HG03575 (cell line): ENCODE measurements around the gene OSBPL6.
A peak's percentile ranks its signal among the peaks of the same experiment; 100 is the strongest.

Experiments
- ATAC-seq: cut with Tn5 transposase; IDR thresholded peaks from one replicate; pipeline ENCODE4 v1.9.1; 2021; ENCODE audit not compliant: unreplicated experiment, insufficient number of reproducible peaks, low FRiP score; ENCODE audit errors: extremely low read depth

The OSBPL6 gene

GRCh38 chr2:178265851-178266250, 71.5 kb downstream of the OSBPL6 start:
- ATAC-seq, result no peak

- ATAC-seq, result no peak
Measured at GRCh38 chr2:178266445-178266844, 72.1 kb downstream of the OSBPL6 start.

GRCh38 chr2:178267660-178268059, 73.3 kb downstream of the OSBPL6 start:
- no peak for ATAC-seq

- ATAC-seq, result no peak
Measured at GRCh38 chr2:178268435-178268834, 74.1 kb downstream of the OSBPL6 start.

- ATAC-seq, result no peak
Measured at GRCh38 chr2:178269438-178270224, 75.3 kb downstream of the OSBPL6 start.

- ATAC-seq, result no peak
Measured at GRCh38 chr2:178270338-178270737, 76.0 kb downstream of the OSBPL6 start.

- ATAC-seq, result no peak
Measured at GRCh38 chr2:178271094-178271493, 76.8 kb downstream of the OSBPL6 start.

- ATAC-seq, result no peak
Measured at GRCh38 chr2:178271629-178272333, 77.5 kb downstream of the OSBPL6 start.

- no peak for ATAC-seq
Measured at GRCh38 chr2:178273787-178274360, 79.6 kb downstream of the OSBPL6 start.

- no peak for ATAC-seq
Measured at GRCh38 chr2:178275600-178275999, 81.3 kb downstream of the OSBPL6 start.

GRCh38 chr2:178277741-178278197, 83.5 kb downstream of the OSBPL6 start:
- ATAC-seq, result no peak

GRCh38 chr2:178279142-178279541, 84.8 kb downstream of the OSBPL6 start:
- no peak for ATAC-seq

GRCh38 chr2:178279636-178280035, 85.3 kb downstream of the OSBPL6 start:
- no peak for ATAC-seq

GRCh38 chr2:178280244-178280852, 86.0 kb downstream of the OSBPL6 start:
- peak; percentile 70 for ATAC-seq

- ATAC-seq, result no peak
Measured at GRCh38 chr2:178282075-178282815, 87.9 kb downstream of the OSBPL6 start.

- no peak for ATAC-seq
Measured at GRCh38 chr2:178283341-178283918, 89.1 kb downstream of the OSBPL6 start.

GRCh38 chr2:178284613-178285286, 90.4 kb downstream of the OSBPL6 start:
- no peak for ATAC-seq

GRCh38 chr2:178285287-178285615, 90.9 kb downstream of the OSBPL6 start:
- no peak for ATAC-seq
